SIG-M5 treated with dmso at 0.1 percent for 504 hours (cell line): ENCODE results near the gene ZSWIM4.
"Not testable (repeated sequence)": the region's sequence is repeated elsewhere in the genome, so short reads cannot be mapped to it uniquely, and the experiment has no call there.

Experiments used
- DNase-seq: peaks from one replicate; lab custom pipeline; 2025; ENCODE audit not compliant: unreplicated experiment; lab: John Stamatoyannopoulos, UW

The ZSWIM4 gene

DNA sequence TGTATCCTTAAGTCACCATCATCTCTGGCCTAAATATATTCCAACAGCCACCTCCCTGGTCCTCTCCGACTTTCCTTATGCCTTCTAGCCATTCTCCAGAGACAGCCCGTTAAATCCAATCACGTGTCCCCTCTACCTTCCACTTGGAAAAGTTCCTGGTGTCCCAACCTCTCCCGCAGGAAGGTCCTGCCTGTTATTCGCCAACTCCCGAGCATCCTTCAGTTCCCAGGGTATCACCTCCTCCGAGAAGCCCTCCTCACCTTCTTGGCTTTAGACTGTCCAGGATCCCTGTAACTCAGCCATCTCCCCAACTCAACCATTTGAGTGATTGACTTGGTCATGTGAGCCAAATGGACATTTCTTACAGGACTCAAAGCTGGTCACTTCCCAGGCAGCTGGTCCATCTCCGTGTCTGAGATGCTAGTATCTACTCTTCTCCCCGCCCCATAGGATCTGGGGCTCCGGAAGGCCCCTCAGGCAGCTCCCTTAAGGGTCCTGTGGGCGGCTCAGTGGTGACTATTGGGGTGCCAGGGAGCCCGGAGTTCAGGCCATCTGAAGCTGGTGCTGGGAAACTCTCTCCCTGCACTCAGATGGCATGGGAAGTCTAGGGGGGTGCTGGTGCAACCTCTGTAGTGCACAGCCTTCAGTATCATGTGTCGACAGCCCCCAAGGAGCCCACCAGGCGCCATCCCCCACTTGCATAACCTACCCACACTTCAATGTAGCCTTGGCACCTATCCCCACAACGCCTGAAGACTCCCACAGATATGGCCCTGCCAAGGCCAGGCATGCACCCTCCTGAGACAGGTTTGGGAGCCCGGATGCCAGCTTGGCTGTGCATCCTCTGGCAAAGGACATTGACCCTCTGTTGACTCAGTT is 53.8 kb downstream of the ZSWIM4 start:
- DNase-seq, result no peak

DNA sequence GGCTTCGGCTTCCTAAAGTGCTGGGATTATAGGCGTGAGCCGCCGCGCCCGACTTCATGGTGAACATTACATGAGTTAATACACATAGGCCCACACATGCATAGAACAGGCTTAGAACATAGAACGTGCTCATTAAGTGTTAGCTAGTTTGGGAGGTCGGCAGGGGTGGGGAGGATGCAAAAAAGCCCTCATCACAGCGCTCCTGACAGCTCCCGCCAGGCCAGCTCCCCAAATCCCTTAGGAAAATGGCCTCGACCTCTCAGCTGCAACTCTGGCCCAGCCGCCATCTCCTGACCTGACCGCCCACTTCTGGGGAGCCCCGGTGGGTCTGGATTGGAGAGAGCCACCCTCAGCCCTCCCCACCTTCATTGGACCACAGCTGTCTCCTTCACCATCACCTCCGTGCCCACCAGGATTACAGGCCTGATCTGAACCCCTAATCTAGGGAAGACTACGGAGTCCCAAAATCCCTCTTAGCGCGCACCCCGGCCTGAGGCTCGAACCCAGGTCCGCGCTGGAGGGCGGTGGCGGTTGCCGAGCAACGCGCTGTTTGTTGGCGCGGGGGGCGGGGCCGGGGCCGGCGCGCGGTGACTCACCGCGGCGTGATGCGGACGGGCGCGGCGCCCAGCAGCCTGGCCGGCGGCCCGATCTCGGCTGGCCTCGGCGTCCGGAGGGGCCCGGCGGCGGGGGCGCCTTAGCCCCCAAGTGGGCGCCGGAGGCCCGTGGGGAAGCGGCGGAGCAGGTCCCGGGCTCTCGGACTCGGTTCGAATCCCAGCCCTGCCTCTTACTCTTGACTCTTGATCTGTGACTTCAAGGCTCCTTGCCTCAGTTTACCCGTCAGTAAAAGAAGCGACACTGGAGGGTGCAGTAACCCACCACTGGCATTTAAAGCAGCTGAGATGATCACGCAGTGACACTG is 55.0 kb downstream of the ZSWIM4 start:
- peak; percentile 52 for DNase-seq

DNA sequence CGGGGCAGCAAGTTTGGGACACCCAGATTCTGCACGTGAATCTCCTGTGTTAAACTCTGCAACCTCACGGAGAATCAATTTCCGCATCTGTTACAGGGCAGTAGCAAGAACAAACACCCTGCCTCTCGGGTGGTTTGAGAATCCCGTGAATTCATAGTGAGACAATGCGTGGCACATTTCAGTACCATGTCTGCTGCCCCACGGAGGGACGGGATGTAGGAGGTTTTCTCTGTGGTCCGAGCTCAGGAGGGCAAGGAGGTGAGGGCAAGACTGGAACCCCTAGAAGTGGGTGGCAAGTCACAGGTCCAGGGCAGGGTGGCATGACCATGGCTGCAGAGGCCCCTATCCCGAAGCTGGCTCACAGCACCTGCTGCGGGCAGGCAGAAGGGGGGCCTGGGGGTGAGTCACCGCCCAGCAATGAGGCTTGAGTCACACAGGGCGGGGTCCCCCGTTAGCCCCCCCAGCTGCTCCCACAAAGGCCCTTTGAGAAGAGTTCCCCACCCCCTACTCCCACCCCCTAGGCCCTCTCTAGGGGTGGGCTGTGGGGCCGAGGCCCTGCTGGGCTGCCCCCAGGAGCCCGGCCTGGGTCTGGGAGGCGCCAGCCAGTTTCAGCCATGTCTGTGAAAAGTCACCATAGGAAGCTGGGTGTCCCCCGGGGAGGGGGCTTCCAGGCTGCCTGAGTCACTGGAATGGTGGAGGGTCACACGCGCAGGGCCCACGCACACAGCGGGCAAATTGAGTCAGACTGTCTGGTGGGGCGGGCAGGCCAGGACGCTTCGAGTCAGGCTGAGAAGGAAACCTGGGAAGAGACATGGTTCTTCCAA is 55.9 kb downstream of the ZSWIM4 start:
- DNase-seq, result peak; percentile 15

DNA sequence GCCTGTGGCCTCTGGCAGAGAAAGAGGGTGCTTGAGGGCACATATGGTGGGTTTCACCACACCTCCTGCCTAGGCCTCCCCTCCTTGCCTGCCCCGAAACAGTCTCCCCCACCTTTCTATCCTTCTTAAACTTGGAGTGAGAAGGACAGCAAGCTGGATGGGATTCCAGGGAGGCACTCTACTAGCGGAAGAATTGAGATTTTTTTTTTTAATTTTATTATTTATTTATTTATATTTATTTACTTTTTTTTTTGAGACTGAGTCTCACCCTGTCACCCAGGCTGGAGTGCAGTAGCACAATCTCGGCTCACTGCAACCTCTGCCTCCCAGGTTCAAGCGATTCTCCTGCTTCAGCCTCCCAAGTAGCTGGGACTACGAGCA is 56.5 kb downstream of the ZSWIM4 start:
- not testable (repeated sequence) for DNase-seq

DNA sequence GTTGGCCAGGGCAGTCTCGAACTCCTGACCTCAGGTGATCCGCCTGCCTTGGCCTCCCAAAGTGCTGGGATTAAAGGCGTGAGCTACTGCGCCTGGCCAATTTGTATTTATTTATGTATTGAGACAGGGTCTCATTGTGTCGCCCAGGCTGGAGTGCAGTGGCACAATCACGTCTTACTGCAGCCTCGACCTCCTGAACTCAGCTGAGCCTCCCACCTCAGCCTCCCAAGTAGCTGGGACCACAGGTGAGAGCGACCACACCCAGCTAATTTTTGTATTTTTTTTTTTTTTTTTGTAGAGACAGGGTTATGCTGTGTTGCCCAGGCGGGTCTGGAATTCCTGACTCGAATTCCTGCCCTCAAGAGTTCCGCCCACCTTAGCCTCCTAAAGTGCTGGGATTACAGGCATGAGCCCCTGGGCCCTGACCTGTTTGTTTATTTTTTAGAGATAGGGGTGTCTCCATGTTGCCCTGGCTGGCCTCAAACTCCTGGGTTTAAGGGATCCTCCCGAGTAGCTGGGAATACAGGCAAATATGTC is 57.0 kb downstream of the ZSWIM4 start:
- DNase-seq, result not testable (repeated sequence)

DNA sequence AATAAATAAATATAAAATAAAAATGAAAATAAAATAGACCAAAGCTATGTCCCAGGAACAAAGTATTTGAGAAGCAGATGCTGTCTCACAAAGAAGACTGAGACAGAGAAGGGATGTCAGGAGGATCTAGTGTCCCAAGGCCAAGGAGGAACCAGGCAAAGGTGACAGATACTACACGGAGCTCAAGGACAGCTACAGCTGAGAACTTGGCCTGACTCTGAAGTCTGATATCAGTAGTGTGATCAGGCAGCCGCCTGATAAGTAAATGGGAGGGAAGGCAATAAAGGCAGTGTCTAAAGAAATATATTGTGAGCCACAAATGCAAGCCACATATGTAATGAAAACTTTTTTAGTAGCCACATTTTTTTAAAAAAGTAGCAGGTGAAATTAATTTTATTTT is 61.3 kb downstream of the ZSWIM4 start:
- no peak for DNase-seq

DNA sequence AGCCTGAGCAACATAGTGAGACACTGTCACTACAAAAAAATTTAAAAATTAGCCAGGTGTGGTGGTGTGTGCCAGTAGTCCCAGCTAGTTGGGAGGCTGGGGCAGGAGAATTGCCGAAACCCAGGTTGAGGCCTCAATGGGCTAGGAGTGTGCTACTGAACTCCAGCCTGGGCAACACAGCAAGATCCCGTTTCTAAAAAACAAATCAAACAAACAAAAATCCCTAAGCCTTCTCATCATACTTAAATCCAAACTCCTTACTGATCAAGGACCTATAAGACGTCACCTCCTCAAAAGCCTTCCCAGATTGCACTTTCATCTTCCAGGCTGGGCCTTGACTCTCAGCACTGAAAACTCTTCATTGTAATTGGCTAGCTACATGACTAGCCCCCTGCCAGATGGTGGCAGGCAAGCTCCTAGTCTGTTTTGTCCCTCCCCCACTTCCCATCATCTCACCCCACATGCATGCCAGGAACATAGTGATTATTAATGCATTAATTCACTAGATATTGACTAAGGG is 64.2 kb downstream of the ZSWIM4 start:
- DNase-seq, result no peak

DNA sequence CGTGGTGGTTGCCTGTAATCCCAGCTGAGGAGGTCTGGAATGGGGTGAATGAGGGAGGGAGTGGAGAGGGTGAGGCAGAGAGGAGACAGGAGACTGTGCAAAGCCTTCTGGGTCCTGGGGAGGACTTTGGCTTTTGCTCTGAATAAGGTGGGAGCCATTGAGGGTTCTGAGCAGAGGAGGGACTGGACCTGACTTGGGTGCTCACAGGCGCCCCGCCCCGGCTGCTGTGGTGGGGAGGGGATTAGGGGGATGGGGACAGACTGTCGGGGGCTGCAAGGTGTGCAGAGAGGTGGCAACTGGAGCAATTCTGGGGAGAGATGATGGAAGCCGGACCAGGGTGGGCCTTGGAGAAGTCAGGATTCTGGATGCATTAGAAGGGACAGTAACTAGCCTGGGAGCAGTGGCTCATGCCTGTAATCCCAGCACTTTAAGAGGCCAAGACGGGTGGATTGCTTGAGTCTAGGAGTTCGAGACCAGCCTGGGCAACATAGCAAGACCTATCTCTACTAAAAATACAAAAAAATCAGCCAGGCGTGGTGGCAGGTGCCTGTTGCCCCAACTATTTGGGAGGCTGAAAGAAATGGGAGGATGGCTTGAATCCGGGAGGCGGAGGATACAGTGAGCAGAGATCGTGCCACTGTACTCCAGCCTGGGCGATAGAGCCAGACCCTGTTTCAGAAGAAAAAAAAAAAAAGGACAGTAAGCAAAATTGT is 65.6 kb downstream of the ZSWIM4 start:
- DNase-seq, result no peak

DNA sequence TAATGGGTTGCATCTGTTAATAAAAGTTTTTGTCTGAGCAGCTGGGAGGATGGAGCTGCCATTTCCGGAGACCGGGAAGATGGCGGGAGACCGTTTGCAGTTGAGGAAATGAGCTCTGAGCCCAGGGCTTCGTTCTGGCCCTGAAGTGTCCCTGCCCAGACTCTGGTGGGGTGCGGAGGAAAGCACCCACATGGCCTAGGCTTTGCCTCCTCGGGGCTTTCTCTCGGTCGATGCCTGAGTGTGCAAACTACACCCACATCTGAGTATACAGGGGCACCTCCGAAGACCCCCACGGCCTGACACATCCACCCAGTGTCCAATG is 66.1 kb downstream of the ZSWIM4 start:
- DNase-seq, result no peak

DNA sequence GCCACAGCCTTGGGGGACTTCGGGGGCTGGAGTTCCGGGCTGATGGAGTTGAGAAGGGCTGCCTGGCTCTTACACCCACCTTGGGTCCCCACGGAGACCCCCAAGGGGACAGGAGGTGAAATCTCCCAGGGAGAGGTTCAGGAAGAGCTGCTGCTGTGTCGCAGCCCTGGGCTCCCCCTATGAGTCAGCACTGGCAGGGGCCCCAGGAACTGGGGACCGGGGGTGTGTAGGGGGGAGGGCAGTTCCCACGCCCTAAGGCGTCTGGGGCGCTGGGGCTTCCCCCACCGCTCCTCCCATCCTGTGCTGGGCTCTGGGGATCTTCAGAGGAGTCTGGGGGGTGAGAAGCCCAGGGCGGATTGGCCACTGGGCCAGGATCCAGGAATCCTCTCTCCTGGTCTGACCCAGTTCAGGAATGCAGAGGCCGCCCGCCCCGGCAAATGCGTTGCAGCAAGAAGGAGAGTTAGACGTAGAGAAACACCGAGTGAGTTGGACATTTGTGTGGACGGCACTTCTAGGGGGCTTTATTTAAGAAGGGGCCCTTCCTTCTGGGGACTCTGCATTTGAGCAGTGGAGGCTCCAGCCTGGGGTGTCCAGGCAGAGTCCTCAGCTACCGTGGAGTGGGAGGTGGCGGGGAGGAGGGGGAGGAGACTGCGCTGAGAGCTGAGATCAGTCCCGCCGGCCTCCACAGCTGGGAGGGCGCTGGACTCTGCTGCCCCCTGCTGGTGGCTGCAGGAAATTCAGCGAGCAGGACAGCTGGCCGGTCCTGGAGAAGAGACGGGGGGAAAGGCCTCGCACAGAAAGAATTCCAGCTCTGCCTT is 66.7 kb downstream of the ZSWIM4 start:
- DNase-seq, result peak; percentile 65

DNA sequence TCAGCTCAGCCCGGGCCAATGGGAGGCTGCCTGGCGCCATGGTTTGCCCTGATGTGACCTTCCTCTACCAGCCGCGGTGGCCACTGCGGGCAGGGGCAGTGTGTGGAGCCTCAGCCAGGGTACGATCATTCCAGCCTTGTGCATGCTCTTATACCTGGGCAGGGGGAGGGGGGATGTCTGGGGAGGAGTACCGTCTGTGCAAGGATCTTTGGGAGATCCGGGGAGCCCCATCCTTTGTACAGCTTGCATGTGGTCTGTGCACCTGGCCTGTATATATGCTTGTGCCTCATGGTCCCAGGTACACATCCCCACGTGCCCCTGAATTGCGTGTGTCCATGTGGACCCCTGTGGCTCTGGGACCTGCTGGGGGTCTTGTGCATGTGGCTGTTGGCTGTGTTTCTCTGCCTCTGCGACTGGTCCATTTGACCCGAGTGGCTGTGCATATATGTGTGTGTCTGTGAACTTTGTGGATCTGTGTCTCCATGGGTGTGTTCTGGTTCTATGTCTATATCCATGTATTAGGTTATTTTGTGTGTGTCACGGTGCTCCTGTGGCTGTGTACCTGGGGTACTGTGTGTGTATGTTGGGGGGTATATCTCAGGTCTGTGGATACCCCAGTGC is 68.9 kb downstream of the ZSWIM4 start:
- DNase-seq, result no peak

- DNase-seq, result no peak
Observed at GRCh38 chr19:13864667-13865570, 69.7 kb downstream of the ZSWIM4 start.

DNA sequence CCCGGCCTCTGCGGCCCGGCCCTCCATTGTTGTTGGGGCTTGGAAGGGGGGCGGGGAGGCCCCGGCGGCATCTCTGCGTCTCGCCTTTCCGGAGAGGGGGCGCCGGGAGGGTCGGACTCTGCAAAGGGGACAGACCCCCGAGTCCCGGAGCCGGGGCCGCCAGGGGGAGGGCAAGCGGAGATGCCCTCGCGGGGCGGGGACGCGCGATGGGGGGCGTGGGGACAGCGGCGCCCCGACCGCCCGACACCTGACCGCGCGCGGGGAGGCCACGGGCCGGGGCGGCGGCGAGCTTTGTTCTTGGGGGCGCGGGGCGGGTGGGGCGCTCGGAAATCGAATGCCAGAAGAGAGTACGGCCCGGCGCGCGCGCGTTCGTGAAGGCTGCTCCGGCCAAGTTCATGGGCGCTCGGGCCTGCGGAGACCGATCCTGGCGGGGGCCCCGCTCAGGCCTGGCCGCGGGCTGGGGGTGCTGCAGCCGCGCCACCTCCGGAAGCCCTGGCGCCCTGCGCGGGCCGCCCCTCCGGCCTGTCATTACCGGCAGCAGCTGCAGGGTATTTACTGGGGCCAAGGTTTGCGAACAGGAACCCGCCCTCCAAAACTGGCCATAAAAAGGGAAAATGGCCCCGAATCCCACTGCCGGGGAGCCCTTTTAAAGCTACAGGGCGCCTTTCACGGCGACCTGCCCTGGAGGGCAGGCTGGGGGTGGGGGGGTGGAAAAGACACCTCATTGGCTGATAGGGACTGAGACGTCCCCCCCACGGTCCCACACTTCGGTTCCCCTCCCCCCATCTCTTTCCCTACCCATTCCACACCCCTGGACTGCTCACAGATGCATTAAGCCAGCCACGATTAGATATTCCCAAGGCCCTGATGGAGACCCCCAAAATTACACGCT is 70.6 kb downstream of the ZSWIM4 start:
- no peak for DNase-seq

DNA sequence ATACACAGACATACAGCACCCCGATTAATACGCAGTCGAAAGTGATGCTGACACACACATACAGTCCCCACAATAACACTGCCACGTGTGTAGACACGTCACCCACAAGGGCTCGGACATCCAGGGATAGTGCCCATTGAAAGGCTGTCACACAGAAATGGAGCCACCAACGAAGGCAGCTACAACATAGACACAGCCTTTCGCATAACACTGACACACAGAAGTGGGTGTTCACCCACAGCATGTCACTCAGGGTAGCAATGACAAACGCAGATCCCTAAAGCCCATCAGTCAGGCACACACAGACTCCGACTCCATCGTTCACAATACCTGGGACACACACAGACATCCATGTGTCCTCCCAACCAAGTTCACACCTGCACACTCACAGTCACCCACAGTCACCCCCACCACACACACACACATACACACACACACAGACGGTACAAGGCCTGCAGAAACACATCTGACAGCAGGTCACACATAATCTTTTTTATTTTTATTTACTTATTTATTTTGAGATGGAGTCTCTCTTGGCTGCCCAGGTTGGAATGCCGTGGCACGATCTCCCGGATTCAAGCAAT is 71.3 kb downstream of the ZSWIM4 start:
- no peak for DNase-seq

- no peak for DNase-seq
Observed at GRCh38 chr19:13868663-13869062, 73.4 kb downstream of the ZSWIM4 start.

DNA sequence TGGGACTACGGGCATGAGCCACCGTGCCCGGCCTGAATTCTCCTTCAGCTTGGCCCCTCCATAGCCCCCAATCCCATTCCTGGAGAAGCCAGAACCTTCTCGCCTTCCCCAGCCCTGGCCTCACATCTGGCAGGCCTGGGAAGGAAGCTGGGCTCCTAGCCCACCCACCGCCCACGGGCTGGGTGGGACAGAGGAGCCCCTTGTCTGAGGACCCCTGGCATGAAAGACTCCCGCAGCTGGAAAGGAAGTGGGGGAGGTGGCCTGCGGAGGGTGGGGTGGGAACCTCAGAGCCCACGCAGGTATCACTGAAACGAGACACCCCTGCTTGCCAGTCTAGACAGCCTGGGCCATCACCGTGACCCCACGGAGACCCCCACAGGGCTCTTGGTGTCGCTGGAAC is 74.0 kb downstream of the ZSWIM4 start:
- no peak for DNase-seq
